ENCODE results near the gene NOP53.
A peak's percentile ranks its signal among the peaks of the same experiment; 100 is the strongest.
"Not testable (repeated sequence)": the region's sequence is repeated elsewhere in the genome, so short reads cannot be mapped to it uniquely, and the experiment has no call there.

NOP53 gene

DNA sequence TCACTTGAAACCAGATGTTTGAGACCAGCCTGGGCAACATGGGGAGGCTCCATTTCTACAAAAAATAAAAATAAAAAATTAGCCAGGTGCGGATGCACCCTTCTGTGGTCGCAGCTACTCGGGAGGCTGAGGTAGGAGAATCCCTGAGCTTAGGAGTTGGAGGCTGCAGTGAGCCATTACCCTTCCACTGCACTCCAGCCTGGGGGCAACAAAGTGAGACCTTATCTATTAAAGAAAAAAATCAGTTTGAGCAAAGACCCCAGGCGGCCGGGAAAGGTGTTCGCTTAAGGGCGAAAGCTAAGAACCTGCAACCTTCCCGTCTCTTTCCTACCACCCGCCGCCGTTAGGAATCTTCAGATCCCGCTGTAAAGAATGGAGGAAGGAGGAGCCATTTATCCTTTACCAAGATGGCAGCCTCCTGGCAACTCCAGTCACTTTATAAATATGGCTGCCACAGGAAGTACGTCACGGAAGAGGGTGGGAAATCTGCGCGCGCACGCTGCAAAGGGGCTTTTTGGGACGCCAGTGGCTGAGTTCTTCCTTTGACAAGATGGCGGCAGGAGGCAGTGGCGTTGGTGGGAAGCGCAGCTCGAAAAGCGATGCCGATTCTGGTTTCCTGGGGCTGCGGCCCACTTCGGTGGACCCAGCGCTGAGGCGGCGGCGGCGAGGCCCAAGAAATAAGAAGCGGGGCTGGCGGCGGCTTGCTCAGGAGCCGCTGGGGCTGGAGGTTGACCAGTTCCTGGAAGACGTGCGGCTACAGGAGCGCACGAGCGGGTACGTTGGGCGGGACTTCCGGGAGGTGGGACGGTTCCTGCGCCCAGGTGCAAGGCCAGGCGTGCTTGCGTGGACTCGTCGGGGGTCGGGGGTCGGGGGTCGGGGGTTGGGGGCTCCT lies at the start of gene NOP53:
NOP53 (plus strand) TSS at position 537 of the 892 bp plus-strand sequence; CDS start at position 551, 14 bp downstream.
- DNase-seq (ENCODE audit: low read depth in 3 of 3, low spot score in 1 of 3), result peak; percentile 95 to 96 (median 95)

- DNase-seq (ENCODE audit: low read depth in 3 of 3, low spot score in 1 of 3), result no peak
Observed at GRCh38 chr19:47696635-47697034, 48.7 kb upstream of the NOP53 start.

- peak in 1 of 3 donors; percentile 34 for DNase-seq (ENCODE audit: low read depth in 3 of 3, low spot score in 1 of 3)
Observed at GRCh38 chr19:47697863-47698609, 47.3 kb upstream of the NOP53 start.

- no peak for DNase-seq (ENCODE audit: low read depth in 3 of 3, low spot score in 1 of 3)
Observed at GRCh38 chr19:47698631-47699359, 46.6 kb upstream of the NOP53 start.

GRCh38 chr19:47699360-47699917 lies 45.9 kb upstream of the NOP53 start:
- peak in 1 of 3 donors; percentile 51 for DNase-seq (ENCODE audit: low read depth in 3 of 3, low spot score in 1 of 3)

- DNase-seq (ENCODE audit: low read depth in 3 of 3, low spot score in 1 of 3), result no peak
Observed at GRCh38 chr19:47700934-47701716, 44.2 kb upstream of the NOP53 start.

GRCh38 chr19:47701717-47702552 lies 43.4 kb upstream of the NOP53 start:
- no peak for DNase-seq (ENCODE audit: low read depth in 3 of 3, low spot score in 1 of 3)

GRCh38 chr19:47702671-47703070 lies 42.7 kb upstream of the NOP53 start:
- DNase-seq (ENCODE audit: low read depth in 3 of 3, low spot score in 1 of 3), result no peak

GRCh38 chr19:47703301-47703700 lies 42.0 kb upstream of the NOP53 start:
- no peak for DNase-seq (ENCODE audit: low read depth in 3 of 3, low spot score in 1 of 3)

DNA sequence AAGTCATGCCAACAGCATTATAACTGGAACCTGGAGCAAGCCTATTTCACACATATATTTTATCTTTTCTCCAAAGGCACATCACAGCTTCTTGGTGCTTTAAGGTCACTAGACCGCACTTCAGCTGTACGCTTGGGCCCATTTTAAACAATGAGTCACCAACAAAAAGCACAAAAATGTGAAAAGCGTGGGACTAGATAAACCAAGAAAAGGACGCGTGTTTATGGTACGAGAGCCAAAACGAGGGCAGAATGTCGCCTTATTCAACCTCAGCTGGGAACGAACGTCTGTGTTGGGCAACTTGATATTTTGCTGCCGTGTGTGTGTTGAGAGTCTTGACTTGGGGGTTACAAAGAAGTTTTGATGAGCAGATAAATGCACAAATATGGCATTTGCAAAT lies 41.3 kb upstream of the NOP53 start:
- DNase-seq (ENCODE audit: low read depth in 3 of 3, low spot score in 1 of 3), result no peak

DNA sequence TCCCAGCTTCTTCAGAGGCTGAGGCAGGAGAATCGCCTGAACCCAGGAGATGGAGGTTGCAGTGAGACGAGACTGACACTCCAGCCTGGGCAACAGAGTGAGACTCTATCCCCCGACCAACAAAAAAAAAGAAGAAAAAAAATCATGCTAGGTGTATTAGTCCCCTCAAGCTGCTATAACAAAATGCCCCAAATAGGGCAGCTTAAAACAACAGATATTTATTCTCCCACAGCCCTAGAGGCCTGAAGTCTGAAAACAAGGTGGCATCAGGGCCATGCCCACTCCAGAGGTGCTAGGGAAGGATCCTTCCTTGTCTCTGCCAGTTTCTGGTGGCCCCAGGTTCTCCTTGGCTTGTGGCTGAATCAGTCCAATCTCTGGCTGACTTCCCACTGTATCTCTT lies 40.7 kb upstream of the NOP53 start:
- DNase-seq (ENCODE audit: low read depth in 3 of 3, low spot score in 1 of 3), result no peak

DNA sequence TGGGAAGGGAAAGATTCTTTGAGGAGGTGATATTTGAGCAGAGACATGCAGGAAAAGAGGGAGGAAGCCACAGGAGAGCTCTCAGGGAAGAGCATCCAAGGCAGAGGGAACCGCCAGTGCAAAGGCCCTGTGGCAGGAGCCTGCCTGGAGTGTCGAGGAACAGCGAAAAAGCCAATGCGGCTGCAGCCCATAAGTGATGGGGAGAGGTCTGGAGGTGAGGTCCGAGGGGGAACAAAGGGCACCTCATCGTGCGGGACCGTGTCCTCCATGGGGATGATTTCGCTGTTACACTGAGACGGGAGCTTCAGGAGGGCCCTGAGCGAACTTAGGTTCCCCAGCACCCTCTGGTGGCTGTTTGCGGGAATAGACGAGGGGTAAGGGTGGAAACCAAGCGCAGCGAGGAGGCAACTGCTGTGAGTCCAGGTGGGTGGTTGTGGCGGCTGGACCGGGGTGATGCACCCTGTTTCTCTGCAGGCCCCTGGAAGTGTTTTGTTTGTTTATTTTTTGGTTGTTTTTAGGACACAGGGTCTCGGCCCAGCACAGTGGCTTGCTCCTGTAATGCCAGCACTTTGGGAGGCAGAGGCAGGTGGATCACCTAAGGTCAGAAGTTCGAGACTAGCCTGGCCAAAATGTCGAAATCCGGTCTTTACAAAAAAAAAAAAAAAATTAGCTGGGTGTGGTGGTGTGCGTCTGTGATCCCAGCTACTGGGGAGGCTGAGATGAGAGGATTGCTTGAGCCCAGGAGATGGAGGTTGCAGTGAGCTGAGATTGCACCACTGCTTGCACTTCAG lies 38.0 kb upstream of the NOP53 start:
- DNase-seq (ENCODE audit: low read depth in 3 of 3, low spot score in 1 of 3), result peak; percentile 37 to 64 (median 44)

- DNase-seq (ENCODE audit: low read depth in 3 of 3, low spot score in 1 of 3), result no peak
Observed at GRCh38 chr19:47711652-47712242, 33.6 kb upstream of the NOP53 start.

DNA sequence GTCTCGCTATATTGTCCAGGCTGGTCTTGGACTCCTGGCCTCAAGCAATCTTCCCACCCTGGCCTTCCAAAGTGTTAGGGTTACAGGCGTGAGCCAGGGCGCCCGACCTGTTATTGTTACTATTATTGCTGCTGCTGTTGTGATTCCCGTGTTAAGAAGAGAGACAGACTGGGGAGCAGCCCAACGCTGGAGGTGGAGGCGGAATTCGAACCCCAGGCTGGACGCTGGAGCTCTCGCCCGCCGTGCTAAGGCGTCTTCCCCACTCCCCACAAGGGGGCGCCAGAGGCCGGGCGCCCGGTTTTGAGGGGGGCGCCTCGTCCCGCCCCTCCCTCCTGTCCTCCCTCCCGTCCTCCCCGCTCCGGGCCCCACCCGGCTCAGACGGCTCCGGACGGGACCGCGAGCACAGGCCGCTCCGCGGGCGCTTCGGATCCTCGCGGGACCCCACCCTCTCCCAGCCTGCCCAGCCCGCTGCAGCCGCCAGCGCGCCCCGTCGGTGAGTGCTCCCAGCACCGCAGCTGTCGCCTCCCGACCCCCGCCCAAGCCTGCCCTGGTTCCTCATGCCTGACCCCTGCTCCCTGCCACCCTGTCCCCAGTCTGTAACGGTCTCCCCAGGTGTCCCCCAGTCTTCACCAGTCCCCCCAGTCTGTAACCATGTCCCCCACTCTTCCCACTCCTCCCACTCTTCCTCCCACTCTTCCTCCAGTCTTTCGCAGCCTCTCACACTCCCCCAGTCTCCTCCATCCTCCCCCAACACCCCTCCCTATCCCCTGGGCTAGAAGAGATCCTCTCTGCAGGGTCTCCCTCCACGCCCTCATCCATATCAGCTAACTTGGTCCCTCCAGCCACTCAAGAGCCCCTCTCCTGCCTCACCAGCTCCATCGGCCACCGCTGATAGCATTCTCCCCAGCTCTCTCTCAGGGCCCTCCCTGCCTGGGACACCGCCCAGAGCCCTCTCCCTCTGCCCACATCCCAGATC lies 32.0 kb upstream of the NOP53 start, which contains the start of gene EHD2:
EHD2 (plus strand) TSS at position 377 of the 976 bp plus-strand sequence. CDS start 3,191 bp downstream, outside the sequence.
- DNase-seq (ENCODE audit: low read depth in 3 of 3, low spot score in 1 of 3), result peak in 1 of 3 donors; percentile 45

DNA sequence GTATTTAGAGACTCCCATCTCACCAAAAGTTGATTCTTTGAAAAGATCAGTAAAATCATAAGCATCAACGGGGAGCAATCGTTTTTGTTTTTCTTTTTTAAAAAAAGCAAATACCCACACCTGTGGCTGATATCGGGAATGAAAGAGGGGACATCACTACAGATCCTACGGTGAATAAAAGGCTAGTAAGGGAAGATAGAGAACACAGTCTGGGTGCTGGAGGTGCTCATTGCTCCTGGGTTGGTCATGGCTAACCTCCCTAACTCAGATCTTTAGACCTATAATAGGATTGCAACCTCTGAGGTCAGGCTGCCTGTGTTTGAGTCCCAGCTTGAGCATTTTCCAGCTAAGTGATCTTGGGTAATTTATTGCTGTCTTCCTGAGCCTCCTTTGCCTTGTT lies 31.0 kb upstream of the NOP53 start:
- DNase-seq (ENCODE audit: low read depth in 3 of 3, low spot score in 1 of 3), result no peak

DNA sequence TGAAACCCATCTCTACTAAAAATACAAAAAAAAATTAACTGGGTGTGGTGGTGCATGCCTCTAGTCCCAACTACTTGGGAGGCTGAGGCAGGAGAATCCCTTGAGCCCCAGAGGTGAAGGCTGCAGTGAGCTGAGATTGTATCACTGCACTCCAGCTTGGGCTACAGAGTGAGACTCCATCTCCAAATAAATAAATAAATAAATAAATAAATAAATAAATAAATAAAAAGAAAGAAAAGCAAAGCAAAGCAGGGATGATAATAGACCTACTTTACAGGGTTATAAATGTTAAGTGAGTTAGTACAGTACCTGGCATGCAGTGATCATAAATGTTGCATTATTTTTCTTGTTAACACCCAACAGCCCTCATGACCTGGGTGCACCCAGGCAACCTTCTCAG lies 30.5 kb upstream of the NOP53 start:
- DNase-seq (ENCODE audit: low read depth in 3 of 3, low spot score in 1 of 3), result not testable (repeated sequence)

Data from stimulated activated CD4-positive, alpha-beta T cell treated with anti-CD3 and anti-CD28 coated beads, TNF-alpha, amount 100 ng/mL, for 1 hour (primary cell).